HG03457 (cell line): ENCODE results near the gene TMEM181.
"Not testable (repeated sequence)": the region's sequence is repeated elsewhere in the genome, so short reads cannot be mapped to it uniquely, and the experiment has no call there.

ENCODE experiments used
- ATAC-seq: cut with Tn5 transposase; IDR thresholded peaks from one replicate; pipeline ENCODE4 v1.9.1; 2021; ENCODE audit warnings: moderate number of reproducible peaks; ENCODE audit not compliant: unreplicated experiment

Gene TMEM181

GRCh38 chr6:158655569-158656450 lies 95.9 kb downstream of the TMEM181 start:
- ATAC-seq, result no peak

- not testable (repeated sequence) for ATAC-seq
Measured at GRCh38 chr6:158656986-158657385, 97.1 kb downstream of the TMEM181 start.

- no peak for ATAC-seq
Measured at GRCh38 chr6:158660333-158660754, 100.5 kb downstream of the TMEM181 start.

- ATAC-seq, result no peak
Measured at GRCh38 chr6:158661156-158661685, 101.3 kb downstream of the TMEM181 start.

GRCh38 chr6:158662607-158662953 lies 102.7 kb downstream of the TMEM181 start:
- no peak for ATAC-seq

GRCh38 chr6:158662954-158663624 lies 103.2 kb downstream of the TMEM181 start:
- ATAC-seq, result no peak

GRCh38 chr6:158663625-158664165 lies 103.8 kb downstream of the TMEM181 start:
- ATAC-seq, result no peak

- no peak for ATAC-seq
Measured at GRCh38 chr6:158665332-158665731, 105.4 kb downstream of the TMEM181 start.

- no peak for ATAC-seq
Measured at GRCh38 chr6:158666628-158667359, 106.9 kb downstream of the TMEM181 start.

GRCh38 chr6:158667360-158667981 lies 107.6 kb downstream of the TMEM181 start:
- no peak for ATAC-seq

GRCh38 chr6:158668707-158669103 lies 108.8 kb downstream of the TMEM181 start:
- ATAC-seq, result no peak

GRCh38 chr6:158669145-158670035 lies 109.5 kb downstream of the TMEM181 start:
- no peak for ATAC-seq

GRCh38 chr6:158672119-158672518 lies 112.2 kb downstream of the TMEM181 start:
- not testable (repeated sequence) for ATAC-seq

GRCh38 chr6:158672726-158673125 lies 112.8 kb downstream of the TMEM181 start:
- ATAC-seq, result no peak

GRCh38 chr6:158674342-158675131 lies 114.6 kb downstream of the TMEM181 start:
- no peak for ATAC-seq

- not testable (repeated sequence) for ATAC-seq
Measured at GRCh38 chr6:158677094-158677493, 117.2 kb downstream of the TMEM181 start.

GRCh38 chr6:158677906-158678578 lies 118.2 kb downstream of the TMEM181 start:
- no peak for ATAC-seq

GRCh38 chr6:158680015-158680414 lies 120.1 kb downstream of the TMEM181 start:
- ATAC-seq, result no peak
